HG03025 (cell line): ENCODE measurements around the gene OIP5.
"Not testable (repeated sequence)": the region's sequence is repeated elsewhere in the genome, so short reads cannot be mapped to it uniquely, and the experiment has no call there.

Experiments used
- ATAC-seq: cut with Tn5 transposase; IDR thresholded peaks from one replicate; pipeline ENCODE4 v1.9.1; 2021; ENCODE audit warnings: mild to moderate bottlenecking, moderate library complexity; ENCODE audit not compliant: unreplicated experiment, low FRiP score

Gene OIP5

GRCh38 chr15:41262571-41262970 is 69.8 kb downstream of the OIP5 start:
- ATAC-seq = no peak

- not testable (repeated sequence) for ATAC-seq
Measured at GRCh38 chr15:41260924-41261323, 71.5 kb downstream of the OIP5 start.

GRCh38 chr15:41259546-41260189 is 72.7 kb downstream of the OIP5 start:
- ATAC-seq = no peak
